GM19395 (cell line): Measurements from ENCODE around the gene ITGB5.

Experiments used
- ATAC-seq: cut with Tn5 transposase; IDR thresholded peaks from one replicate; pipeline ENCODE4 v1.9.1; 2021; ENCODE audit warnings: mild to moderate bottlenecking, moderate library complexity; ENCODE audit not compliant: unreplicated experiment

ITGB5 gene

DNA sequence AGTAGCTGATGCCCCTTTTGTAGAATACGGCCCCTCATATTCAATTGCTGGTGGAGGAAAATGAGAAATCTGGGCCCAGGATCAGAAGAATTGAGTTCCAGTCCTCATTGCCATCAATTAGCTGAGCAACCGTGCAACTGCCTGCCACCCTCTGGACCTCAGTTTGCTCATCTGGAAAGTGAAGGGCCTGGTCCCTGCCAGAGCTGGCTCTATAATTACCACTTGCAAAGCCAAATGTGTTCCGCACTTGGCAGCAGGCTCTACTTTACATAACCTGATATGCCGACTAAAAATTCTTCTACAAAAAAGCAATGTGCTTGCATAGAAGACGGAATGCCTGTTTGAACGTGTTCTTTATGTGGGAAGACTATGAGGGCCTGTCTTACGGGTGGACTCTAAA is 8.6 kb upstream of the ITGB5 start:
- ATAC-seq, result no peak

DNA sequence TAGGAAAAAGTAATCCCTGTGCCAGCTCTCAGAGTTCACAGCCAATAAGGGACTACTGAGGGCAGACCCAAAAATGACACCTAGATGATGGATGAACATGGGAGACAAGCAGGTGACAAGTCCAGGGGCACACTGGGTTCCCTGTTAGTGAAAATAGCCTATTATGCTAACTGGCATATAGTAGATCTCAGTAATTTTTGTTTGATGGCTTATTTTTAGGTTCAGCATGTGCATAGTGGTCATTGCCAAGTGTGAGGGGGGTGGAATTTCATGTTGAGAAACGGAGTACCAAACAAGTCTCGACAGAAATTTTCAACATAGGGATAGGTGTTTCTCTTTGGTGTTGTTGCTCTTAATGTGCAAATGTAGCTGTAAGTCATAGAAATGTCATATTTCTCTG is 6.4 kb upstream of the ITGB5 start:
- ATAC-seq, result no peak

DNA sequence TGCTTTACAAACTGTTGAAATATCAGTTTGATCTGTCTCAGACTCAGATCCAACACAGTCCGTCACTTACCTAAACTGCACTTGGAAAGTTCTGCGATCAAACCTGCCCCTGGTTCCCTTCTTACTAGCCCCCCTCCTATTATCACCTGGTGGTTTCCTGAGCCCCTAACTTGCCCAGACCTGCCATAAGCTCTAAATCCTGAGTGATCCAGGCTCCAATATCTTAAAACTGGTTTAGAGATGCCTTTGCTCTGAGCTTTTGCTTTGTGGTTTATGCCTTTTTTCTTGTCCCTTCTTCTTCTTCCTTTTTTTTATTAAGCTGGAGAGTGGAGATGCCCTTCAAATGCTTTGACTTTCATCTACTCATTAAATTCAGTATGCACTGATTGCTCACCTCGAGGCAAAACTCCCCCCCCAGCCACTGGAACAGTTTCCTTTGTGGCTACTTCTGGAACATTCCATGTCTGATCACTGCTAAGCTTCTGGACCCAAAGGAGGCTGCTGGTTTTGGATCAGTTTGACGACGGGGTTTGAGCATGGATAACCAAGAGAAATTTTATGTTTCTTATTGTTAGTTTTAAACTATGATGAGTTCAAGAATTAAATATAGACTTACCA is 3.5 kb upstream of the ITGB5 start:
- no peak for ATAC-seq

DNA sequence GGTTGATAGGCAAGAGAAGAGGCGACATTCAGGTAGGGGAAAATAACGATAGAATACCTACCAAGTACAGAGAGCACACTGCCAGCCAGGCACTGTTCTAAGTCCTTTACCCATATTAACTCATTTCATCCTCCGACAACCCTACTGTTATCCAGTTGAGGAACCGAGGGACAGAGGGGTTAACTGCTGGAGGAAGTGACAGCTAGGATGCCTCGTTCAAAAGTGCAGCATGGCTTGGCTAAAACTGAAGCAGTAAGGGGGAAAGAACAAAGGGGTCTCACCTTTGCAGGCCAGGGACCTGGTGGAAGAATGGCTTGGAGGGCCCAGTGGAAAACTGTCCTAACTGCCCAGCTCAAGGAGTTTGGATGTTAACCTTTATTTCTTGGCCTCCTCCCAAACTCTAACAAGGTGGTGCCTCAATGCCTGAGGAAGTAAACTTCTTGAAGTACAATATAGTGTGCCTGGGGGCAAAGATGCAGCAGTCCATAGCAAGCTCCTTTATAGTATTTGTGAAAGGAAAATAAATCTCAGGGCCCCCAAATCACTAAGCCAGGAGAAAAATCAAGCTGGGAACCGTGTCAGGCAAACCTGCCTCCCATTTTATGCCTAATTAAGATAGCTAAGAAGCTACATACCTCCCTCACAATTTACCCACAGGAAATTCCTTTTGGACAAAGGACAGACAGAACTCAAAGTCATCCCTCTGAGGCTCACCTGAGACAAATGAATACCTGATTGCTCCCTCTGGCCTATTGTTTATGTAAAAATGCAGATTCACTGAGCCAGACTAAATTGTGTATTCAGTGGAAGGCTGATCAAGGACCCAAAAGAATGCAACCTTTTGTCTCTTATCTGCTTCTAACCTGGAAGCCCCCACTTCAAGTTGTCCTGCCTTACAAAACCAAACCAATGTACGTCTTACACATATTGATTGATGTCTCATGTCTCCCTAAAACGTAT is 1.6 kb upstream of the ITGB5 start:
- no peak for ATAC-seq

DNA sequence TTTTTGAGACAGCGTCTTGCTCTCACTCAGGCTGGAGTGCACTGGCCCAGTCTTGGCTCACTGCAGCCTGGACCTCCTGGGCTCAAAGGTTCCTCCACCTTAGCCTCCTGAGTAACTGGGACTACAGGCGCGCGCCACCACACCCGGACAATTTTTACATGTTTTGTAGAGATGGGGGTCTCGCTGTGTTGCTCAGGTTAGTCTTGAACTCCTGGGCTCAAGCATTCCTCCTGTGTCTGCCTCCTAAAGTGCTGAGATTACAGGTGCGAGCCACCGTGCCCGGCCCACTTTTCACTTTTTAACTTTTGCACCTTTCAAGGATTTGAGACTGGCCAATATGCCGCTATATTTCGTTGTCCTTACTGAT is 750 bp upstream of the ITGB5 start:
- no peak for ATAC-seq

DNA sequence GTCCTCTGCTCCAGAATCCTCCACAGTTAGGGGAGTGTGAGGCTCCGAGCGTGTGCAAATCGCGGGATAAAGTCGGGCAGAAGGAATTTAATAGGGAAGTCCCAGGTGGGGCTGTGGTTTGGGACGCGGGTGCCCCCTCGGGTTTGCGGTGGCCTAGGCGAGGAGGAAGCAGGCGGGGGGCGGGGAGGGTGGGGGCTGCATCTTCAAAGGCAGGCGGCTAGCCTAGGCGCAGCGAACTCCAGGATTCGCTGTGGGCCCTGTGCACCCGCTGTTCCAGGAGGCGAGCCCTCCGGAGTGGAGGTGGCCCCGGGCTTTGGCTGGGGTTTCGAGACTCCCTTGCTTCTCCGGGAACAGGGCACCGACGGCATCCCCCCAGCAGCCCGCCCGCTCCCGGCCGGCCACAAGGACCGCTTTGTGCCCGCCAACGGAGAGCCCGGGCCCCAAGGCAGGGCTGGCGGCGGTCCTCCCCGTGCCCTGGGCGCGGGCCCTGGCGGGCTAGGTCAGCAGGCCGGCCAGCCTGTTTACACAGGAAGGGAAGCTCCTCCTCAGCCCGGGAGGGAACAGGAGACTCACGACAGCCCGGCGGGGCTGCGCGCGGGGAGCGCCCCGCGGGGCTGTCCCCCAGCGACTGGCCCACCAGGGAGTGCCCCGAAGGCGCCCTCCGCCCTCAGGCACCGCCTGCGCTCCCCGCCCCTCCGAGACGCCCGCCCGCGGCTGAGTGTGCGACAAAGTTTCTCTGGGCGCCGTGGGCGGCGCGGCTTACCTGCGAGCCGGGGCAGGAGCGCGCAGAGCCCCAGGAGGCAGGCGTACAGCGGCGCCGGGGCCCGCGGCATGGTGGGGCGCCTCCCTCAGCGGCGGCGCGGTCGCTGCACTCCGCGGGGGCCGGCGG is 753 bp downstream of the ITGB5 start:
- ATAC-seq, result peak; percentile 45

DNA sequence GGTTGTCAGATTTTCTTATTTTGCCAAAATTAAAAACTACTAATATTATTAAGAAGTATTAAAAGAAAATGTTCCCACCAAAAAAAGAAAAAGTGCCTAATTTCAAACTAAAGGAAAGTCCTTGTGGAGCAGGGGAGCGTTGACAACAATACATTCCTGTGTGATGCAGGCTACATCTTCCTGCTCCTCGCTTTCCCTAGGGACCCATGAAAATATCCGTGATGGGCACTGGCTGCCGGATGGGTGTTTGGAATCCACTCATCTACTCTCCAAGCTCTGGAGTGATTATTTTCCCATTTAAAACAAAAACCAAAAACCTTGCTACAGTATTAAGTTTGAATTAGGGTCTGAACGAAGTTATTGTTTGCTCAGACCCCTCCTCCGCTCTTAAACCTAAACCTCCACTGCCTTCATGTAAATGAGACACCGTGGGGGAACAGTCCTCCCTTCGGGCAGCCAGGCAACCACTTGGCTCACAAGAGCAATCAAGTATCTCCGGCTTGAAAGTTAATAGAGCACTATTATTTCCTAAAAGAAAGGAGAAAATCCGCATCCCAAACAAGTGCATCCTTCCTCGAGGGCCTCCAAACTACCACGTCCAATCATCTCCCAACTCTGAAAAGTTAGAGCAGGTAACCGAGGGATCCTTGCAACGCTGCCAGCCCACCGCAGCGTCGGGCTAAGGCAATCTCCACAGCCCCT is 1.5 kb downstream of the ITGB5 start:
- no peak for ATAC-seq

DNA sequence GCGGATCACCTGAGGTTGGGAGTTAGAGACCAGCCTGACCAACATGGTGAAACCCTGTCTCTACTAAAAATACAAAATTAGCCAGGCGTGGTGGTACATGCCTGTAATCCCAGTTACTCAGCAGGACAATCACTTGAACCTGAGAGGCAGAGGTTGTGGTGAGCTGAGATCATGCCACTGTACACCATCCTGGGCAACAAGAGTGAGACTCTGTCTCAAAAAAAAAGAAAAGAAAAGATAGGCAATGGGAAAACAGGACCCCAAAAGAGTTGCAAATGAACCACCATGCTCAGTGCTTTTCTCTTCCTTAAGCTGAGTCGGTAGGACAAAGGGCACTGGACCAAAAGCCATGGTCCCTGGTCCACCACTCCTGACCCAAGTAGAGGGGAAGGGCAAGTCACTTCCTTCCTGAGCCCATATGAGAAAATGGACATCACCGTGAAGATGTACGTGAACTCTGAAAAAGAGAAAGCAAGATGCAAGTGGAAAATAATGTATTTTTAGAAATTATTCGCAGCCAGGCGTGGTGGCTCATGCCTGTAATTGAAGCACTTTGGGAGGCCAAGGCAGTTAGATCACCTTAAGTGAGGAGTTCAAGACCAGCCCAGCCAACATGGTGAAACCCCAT is 2.6 kb downstream of the ITGB5 start:
- no peak for ATAC-seq

DNA sequence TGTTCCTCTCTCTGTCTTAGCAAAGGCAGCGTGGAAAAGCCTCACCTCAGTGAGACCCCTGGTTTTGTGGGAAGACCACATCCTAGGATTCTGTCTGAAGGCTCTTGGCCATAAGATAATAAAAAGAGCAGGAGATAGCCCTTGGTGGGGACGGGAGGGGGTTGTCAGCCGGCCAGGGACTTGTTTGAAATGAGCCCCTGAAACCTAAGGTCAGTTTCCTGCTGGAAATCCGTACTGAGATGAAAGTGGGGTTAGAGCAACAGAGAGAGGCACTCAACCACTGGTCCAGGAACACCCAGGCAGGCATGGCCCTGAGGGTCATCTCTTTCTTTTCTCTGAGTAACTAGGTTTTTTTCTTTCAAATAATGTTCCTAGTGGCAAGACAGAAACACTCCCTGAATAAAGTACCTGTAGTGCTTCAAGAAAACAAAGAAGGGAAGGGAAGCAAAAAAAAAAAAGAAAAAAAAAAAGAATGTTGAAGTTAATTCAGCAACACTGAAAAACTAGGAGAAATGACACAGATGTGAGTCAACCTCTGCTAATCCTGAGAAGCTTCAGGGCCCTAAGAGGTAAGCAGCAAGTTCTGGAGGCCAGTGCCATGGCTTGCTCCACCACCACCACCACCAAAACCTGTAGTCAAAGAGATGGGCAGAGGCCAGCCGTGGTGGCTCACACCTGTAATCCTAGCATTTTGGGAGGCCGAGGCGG is 3.2 kb downstream of the ITGB5 start:
- no peak for ATAC-seq

DNA sequence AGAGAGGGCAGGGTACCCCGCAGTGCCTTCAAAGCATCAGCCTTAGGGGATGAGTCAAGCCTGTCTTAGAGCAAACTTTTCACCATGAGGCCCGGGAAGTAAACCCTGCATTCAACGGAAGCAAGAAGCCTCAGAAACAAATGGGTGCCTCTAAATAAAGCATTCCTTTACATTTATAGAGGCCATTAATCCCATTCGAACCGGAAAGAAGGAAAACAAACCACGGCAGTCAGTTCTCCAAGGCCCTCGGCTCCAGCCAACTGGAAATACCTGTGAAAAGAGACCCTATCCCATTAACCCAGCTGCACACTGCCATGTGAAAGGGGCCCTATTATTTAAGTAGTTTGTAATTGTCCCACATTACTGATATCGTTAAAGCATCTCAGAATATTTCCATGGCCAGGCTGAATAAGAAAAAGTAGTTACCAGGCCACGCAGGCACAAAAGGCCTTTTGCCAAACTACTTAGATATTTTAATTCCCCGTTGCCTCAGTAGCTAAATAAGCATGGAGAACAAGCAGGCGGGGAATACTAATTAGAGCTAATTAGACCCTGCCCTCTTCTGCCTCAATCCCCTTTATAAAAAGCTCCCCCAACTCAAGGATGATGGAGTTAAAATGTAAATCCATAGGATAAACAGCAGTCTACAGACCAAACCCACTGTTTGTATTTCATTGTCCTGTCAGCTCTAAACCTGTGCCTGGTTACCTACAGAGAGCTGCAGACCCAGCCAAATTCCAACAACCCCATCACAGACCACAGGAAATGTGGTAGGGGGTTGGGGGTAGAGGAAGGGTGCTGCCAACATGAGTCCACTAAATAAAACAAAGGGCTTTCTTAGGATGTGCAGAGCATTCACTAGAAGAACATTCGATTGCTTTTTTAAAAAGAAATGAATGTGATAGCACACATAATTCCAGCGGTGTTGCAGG is 4.1 kb downstream of the ITGB5 start:
- ATAC-seq, result no peak

DNA sequence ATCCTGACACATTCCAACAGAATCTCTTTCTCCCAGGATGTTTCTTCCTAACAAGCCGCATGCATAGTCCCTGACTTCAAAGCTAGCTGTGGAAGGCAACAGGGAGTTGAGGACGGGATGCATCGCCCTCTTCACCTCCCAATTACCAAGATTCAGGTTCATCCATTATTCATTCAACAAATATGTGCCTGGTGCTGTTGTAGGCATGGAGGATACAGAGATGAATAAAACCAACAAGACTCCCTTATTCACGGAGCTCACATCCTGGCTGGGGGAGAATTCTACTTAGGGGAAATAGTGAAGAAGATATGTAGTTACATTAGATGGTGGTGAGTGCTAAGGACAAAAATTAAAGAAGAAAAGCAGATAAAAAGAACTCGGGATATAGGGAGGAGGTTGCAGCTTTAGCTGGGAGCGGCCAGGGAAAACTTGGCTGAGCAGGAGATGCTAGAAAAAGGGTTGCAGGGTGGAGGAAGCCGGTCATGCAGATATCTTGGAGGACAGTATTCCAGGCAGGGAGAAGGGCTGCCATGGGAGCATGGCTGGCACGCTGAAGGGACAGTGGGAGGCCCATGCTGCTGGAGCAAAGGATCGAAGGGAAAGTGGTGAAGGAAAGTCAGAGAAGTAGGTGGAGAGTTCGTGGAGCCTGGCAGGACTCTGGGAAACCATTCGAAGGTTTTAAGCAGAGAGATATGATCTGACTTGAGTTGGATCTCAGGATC is 5.0 kb downstream of the ITGB5 start:
- ATAC-seq, result no peak

DNA sequence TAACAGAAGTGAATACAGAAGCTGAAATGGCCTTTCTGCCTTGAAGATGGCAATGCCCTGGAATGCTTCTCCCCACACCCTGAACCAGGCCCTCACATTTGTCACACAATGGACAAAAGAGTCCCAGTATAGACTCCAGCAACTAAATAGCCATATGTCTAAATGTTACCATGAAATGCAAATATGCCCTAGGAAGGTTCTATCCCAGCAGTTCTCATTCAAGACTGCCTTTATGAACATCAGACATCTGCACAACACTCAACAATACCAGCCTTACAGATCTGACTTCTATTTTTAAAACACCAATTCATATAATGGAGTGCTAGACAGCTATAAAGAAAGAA is 7.9 kb downstream of the ITGB5 start:
- ATAC-seq, result no peak

DNA sequence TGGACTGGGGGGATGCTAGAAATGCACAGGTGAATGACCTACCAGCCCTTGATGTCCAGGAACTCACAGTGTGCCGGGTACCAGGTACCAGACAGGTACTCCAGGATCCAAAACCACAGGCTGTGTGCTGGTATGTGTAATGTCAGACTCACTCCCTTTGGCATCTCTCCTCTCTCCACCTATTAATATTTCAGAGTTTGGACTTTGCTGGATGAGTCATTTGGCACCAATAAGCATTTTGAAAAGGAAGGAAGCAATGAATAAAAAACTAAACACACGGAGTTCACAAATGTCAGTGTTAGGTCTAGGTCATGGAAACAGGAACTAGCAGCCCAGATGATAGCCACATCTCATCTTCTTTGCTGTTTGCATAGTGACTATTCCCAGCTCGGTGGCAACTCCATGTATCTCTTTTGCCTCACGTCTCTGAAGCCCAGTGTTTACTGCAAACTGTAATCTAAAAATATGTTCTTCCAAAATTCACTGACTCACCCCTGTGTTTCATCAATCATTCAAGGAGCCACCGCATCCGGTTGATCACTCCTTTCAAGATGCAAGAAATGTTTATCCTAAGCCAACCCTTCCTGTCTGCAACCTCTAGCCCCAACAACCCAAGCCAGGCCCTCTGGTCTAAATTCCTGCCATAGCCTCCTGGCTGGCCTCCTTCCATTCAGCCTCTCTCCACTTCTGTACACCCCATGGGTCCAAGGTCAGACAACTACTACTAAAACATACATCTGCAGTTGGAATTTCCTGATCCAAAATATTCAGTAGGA is 8.4 kb downstream of the ITGB5 start:
- no peak for ATAC-seq

DNA sequence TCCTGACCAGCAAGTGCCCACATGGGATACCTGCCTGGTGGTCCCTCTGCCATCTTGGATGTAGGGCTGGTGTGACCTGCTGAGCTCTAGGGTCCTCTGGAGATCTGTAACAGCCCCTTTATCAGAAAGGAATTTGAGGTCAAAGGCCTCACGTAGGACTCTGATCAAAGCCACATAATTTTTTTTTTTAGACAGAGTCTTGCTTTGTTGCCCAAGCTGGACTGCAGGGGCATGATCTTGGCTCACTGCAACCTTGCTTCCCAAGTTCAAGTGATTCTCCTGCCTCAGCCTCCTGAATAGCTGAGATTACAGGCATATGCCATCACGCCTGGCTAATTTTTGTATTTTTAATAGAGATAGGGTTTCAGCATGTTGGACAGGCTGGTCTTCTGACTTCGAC is 9.5 kb downstream of the ITGB5 start:
- no peak for ATAC-seq

DNA sequence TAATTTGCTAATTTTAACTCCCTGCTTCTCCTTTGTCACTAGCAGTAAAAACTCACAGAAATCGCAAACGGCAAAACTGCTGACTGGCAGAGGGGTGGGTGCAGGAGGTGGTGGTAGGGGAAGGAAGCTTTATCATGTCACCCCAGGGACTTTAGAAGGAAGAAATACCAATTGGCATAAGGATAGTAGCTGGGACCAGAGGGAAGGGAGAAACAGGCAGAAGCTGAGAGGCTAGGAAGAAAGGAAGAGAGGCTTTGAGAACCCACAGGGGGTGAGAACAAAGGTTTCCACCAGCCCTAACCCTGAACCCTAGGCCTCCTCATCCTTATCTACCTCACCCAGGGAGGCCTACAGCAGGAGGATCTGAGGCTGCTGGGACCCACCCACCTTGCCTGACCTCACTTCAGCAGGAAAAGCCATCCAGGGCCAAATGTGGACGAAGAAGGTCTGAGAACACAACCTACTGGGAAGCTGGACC is 10.7 kb downstream of the ITGB5 start:
- no peak for ATAC-seq

DNA sequence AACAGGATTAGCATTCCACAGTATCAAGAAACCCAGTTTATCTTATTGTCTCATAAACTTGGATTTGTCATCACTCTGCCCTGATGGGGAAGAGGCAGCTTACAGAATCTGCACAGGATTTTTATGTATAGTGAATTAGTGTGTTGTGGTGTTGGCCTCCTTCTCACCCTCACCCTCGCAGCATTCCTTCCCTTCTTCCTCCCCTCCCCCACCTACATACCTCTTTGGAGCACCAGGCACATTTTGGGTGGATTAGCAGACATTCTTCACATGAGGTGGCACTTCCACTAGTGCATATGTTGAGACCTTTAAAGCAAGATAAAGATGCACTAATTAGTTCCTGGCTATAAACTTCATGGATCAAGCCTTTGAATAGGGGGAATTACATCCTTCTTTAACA is 13.9 kb downstream of the ITGB5 start:
- ATAC-seq, result no peak

DNA sequence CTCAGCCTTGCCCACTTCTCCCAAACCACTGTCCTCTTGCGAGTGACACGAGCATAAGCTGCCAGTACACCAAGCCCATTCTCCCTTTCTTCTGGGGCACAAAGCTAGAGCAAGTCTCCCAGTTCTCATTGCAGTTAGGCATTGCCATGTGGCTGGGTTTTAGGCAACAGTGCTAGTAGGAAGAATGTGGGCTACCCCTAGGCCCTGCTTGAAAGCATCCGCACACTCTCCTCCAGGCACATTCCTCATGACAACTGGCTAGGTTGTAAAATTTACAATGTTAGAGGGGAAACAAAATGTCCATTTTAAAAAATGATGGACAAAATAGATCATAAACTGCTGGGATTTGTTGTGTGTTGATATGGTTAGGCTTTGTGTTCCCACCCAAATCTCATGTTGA is 19.7 kb downstream of the ITGB5 start:
- ATAC-seq, result no peak
